GM18870 (cell line): ENCODE measurements around the gene TRAPPC4.
"Not testable (repeated sequence)": the region's sequence is repeated elsewhere in the genome, so short reads cannot be mapped to it uniquely, and the experiment has no call there.

Experiments
- ATAC-seq: cut with Tn5 transposase; IDR thresholded peaks from one replicate; pipeline ENCODE4 v1.9.1; 2021; ENCODE audit warnings: moderate library complexity; ENCODE audit not compliant: unreplicated experiment

The TRAPPC4 gene

DNA sequence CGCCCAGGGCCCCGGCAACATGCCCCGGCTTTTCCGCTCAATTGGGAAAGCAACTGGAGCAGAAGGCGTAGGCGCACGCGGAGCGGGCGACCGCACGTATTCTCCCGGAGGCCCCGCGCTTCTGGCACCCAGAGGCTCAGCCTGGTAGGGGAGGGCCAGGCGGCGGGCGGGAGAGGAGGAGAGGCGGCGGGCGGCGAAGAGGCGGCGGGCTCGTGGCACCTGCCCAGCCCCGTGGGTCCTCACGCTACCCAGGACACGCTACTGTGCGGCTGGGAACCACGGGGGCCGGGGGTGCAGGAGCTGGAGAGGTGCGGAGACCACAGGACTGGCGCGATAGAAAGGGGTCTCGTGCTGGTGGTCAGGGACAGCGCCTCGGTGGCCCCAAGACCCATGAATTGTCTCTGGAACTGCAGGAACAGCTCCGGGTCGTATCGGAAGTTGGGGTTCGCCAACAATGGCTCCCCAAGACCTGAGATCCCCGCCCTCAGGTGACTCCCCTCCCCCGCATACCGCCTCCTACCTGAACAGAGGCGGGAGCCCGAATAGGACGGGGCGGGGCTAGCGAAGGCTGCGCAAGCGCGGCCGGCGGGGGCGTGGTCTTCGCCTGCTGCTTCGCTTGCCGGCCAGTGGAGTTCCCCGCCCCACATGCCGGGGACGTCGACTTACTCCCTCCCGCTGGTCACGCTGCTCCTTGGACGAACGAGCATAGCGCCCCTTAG is 11.9 kb downstream of the TRAPPC4 start, which contains the start of gene SLC37A4:
SLC37A4 (minus strand) TSS at position 549 of the 719 bp plus-strand sequence.
- peak; percentile 85 for ATAC-seq

DNA sequence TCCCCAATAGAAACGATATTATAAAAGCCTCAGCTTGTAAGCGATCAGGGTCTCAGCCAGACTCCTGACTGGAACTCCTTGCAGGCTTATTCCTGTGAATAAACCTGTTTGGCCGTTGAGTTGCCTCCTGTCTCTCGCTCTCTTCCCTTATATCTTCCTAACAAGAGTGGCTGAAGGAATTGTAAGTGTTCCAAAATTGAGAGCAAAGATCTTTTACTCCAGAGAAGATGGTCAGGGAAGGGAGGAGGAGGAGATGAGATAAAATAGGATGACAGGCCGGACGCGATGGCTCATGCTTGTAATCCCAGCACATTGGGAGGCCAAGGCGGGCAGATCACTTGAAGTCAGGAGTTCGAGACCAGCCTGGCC is 13.3 kb downstream of the TRAPPC4 start:
- no peak for ATAC-seq

DNA sequence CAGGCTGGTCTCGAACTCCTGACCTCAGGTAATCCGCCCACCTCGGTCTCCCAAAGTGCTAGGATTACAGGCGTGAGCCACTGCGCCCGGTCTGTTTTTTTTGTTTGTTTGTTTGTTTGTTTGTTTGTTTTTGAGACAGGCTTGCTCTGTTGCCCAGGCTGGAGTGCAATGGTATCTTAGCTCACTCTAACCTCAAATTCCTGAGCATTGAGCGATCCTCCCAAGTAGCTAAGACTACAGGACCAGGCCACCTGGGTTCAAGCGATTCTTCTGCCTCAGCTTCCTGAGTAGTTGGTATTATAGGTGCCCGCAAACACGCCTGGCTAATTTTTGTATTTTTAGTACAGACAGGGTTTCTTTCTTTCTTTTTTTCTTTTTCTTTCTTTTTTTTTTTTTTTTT is 14.9 kb downstream of the TRAPPC4 start:
- not testable (repeated sequence) for ATAC-seq

DNA sequence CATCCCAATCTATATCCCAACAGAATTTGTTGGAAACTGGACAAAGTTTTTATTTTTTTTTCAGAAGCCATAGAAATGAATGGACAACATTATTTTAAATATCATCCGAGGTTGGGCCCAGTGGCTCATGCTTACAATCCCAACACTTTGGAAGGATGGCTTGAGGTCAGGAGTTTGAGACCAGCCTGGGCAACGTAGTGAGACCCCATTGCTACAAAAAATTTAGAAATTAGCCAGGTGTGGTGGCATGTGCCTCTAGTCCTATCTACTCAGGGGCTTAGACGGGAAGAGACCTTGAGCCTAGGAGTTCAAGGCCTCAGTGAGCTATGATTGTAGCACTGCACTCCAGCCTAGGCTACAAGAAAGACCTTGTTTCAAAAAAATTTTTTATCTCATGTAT is 16.2 kb downstream of the TRAPPC4 start:
- no peak for ATAC-seq

DNA sequence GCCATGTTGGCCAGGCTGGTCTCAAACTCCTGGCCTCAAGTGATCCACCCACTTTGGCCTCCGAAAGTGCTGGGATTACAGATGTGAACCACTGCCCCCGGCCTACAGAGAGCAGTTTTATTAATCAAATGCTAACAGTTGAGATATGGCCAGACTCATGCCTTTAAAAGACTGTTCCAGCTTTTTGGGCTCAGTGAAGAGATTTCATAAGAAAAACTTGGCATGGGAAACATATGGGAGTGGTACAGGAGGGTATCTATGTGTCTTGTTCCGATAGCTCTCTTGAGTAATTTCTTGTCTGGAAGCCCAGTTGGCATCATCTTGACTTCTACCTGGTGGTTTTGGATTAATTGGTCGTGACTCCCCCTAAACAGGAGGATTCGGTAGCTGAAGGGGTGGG is 20.3 kb downstream of the TRAPPC4 start:
- no peak for ATAC-seq

DNA sequence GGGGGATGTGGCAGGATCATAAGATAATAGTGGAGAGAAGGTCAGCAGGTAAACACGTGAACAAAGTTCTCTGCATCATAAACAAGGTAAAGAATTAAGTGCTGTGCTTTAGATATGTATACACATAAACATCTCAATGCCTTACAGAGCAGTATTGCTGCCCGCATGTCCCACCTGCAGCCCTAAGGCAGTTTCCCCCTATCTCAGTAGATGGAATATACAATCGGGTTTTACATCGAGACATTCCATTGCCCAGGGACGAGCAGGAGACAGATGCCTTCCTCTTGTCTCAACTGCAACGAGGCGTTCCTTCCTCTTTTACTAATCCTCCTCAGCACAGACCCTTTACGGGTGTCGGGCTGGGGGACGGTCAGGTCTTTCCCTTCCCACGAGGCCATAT is 20.9 kb downstream of the TRAPPC4 start:
- not testable (repeated sequence) for ATAC-seq

DNA sequence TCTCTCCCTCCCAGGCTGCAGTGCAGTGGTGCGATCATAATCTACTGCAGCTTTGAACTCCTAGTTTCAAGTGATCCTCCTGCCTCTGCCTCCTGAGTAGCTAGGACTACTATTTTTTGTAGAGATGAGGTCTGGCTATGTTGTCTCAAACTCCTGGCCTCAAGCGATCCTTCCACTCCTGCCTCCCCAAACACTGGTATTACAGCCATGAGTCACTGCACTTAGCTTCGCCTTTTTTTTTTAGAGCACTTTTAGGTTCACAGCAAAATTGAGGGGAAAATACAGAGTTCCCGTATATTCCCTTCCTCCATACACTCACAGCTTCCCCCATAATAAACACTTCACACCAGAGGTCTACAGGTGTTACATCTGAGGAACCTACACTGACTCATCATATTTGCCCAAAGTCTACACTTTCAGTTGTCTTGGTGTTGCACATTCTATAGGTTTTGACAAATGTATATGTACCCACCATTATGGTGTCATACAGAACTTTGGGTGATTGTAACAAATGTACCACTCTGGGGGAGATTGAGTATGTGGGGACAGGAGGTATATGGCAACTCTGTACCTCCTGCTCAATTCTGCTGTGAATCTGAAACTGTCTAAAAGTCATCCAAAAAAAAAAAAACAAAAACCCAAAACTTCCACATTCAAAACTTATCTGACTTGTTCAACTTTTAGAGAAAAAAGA is 23.4 kb downstream of the TRAPPC4 start:
- no peak for ATAC-seq

DNA sequence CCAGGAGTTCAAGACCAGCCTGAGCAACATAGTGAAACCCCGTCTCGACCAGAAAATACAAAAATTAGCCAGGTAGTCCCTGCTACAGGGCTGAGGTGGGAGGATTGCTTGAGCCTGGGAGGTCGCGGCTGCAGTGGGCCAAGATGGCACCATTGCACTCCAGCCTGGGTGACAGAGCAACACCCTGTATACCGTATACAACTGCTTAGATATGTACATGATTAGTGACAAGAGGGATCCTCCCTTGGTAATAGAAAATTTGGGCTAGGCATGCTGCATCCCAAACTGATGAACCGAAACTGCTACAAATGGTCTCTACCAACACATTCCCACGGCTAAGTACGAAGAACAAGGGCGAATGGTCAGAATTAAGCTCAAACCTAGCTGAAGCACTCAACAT is 24.4 kb downstream of the TRAPPC4 start:
- ATAC-seq, result no peak

DNA sequence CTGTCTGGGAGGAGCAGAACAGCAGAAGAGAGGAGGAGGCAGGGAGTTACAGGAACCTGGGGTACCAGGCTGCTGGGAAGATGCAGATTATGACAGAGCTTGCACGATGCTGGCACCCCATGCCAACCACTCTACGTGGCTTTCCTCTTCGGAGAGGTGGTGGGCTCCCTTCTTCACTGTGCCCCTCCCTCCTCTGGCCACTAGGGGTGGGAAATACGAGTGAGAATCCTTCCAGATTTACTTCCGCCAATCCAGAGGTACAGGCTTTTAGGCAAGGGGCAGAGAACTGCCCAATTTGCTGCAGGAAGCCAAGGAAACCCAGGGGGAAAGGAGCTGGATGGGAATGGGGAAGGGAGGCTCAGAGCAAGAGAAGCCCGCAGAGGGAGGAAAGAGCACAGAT is 26.1 kb downstream of the TRAPPC4 start:
- no peak for ATAC-seq

DNA sequence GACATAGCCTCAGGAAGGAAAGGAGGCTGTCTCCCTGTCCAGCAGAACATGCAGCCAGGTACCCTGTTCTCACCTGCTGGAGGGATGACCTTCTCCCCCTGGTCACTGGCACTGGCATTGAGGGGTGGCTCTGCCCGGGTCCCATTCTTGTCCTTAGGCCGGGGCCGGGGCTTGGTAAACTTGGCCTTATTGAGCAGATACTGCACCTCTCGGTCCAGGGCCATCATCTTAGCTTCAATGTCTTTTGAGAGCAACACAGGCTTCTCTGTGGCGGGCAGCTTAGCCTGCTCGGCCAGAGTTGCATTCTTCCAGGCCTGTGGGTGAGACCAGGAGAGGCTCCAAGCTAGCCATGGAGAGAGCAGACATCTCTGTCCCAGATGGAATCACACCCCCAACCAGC is 27.9 kb downstream of the TRAPPC4 start:
- no peak for ATAC-seq

DNA sequence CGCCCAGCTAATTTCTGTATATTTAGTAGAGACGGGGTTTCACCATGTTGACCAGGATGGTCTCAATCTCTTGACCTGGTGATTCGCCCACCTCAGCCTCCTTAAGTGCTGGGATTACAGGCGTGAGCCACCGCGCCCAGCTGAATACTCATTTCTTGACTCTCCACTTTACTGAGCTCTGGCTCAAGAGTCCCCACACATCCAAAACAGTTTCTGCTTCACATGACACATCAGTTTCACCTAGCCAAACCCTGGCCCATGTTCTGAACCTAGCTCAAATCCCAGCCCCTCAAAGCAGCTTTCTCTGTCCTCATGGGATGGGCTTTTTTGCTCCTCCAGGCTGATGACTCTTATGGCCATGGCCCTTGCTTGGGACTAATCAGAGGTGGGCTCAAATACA is 28.6 kb downstream of the TRAPPC4 start:
- ATAC-seq, result no peak

DNA sequence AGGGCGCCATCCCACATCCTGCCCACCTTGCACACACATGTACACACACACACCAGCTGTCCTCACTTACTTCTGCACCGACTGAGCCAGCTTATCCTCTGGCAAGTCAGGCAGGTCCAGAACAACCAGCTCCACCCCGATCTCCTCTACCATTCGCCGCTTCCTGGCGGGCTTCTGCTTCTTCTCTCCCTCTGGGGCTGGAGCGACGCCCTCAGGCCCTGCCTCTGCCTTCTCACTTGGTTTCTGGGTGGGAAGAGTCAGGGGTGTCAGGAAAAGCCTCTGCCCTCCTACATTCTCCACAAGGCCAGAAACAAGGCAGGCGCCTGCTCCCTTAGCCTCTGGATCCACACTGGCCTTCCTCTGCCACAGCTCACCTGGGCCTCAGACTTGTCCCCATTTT is 30.1 kb downstream of the TRAPPC4 start:
- ATAC-seq, result no peak

DNA sequence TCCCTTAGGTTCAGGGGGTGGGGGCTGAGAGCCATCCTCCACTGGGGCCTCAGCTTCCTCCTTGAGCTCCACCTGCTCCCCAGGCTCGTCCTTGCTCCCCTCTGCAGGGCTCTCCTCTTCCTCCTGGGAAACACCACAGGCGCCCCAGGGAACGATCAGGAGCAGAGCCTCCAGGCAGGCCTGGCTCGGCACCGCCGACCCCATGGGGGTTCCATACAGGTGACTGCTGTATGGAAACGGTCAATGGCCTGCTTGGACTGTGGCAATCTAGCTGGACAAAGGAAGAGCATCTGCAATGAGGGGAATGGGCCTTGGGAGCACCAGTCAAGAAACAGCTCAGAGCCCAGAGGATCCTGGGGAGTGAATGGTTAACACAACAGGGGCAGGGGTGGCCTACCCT is 30.5 kb downstream of the TRAPPC4 start:
- ATAC-seq, result no peak

DNA sequence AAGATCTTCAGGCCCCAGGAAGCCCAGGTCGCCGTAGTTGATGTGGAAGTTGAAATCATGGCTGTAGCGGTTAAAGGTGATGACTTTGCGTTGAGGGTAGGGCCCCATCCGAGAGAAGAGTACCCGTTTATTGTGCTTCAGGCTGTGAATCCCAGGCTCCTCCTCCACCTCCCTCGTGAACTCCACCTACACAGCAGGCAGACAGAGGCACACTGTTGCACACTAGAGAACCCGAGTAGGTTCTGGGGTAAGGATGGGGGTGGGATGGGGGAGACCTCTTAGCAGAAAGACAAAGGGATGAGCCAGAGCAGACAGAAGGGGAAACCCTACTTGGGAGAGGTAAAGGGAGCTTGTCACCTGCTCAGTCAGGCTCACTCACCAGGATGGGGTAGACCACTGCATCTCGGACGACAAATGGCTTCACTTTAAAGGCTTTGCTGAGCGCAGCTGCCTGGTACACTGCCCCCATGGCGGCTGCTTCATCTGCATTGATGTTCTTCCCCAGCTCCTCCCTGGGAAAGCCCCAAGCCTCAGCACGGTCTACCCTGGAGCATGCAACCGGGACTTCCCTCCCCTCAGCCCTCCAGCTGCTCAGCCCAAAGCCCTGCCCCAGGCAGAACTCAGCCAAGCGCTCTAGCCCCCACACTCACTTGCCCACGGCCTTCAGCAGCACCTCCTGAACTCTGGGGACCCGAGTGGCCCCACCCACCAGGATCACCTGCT is 33.0 kb downstream of the TRAPPC4 start:
- ATAC-seq, result no peak

DNA sequence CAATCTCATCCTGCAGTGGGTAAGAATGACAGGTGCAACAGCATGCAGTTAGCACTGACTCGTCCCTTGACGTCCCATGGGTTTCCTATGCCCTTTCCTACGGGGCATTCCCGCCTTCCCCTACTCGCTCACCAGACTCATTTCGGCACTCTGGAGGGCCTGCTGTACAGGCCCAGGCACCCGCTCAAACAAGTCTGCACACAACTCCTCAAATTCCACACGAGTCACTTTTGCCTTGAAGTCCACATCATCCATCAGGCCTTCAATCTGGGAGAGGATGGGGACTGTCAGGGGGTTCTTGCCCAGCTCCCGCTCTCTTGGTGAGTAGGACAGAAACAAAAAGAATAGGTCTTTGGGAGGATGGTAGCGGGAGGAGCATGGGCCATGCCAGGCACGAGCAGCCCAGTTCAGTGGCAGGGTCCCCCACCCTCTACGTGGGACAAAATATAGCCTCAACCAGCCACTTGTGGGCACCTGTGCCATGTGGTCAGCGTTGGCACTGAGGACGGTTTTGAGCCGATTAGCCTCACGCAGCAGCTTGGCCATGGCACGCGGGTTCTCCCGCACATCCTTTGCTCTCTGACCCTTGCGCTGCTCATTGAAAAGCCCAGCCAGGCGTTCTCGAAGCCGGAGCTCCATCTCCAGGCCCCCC is 33.7 kb downstream of the TRAPPC4 start:
- ATAC-seq, result no peak

DNA sequence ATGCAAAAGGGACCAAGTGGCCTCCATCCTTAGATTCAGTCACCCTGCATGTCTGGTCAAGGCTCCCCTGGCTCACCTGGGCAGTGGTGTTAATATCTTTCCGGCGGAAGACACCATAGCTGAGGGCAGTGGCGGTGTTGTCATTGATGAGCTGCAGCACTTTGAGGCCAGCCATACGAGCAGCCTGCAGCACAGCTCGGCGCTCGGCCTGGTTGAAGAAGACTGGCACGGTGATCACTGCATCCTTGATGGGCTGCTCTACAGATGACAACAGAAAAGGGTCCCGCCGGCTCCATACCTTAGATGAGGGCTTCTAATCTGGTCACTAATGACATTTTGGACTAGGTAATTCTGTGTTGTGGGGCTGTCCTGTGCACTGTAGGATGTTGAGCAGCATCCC is 35.9 kb downstream of the TRAPPC4 start:
- ATAC-seq, result no peak

DNA sequence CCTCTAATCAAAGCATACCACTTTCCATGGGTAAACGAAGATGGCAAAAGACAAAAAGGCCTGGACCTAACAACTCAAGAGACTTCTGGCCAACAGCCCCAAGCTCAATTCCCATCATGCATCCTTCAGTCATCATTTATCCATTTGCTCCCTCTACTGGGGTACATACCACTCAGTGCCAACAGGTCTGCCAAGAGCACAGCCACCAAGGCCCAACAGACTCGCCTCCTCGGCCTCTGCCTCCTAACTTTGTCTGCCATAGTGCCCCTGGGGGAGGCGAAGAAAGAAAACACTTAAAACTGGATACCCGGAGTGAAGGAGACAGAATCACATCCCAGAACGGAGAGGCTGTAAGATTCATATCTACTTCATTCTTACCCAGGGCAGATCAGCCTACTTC is 37.3 kb downstream of the TRAPPC4 start:
- ATAC-seq, result no peak

DNA sequence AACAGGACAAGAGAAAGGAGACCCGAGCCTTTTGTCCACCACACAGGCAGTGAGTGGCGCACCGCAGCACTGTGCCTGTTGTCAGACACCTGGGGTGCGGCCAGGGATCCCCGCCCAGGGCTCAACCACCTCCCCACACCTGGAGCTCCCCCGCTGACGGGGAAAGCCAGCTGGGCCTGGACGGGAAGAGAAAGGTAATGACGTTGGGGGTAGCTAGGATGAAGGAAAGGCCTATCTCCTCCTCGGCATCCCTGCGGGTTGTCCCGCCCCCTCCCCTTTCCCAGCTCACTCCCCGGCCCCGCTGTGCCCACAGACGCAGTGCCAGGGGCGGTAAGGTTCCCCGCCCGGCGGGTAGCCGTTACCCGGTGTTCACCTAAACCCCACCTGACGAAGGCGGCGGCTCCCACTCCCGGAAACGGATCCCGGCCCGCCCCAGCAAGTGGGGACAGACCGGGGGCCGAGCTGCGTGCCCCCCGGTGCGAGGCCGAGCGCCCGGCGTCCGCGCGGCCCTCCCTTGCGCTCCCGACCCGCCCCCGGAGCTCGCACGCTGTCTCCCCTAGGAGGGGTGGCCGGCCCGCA is 37.9 kb downstream of the TRAPPC4 start:
- peak; percentile 3 for ATAC-seq

DNA sequence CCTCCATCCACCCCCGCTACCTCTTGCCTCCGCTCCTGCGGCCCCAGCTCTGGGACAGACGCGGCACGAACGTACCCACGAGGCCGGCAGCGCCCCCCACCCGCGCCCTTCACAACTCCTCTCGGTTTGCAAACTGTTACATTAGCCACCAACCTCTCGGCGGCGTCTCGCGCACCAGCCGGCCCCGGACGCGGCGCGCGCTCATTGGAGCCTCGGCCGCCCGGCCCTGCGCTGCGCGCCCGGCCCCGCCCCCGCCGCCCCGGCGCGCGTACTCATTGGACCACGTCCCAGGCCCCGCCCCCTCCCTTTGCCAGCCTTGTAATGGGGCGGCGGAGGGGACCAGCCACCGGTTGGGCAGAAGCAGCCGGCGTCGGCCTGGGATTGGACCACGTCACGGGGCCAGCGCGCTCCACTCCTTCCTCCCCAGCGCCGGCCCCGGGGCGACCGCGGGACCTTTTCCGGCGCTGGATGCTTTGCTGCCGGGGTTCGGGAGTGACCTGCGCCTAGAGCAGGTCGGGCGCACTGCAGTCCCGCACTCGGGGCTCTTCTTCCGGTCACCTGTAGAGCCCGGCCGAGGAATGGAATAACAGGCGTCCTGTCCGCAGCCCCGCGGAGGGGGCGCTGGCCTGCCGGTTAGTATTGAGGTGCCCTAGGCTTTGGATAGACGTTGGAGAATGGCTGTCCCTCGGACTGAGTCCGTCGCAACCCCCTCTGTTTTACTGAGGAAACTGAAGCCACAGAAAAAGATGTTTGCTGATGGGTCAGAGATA is 38.6 kb downstream of the TRAPPC4 start, which contains the start of gene HYOU1:
HYOU1 (minus strand) TSS at position 206 of the 770 bp plus-strand sequence. CDS start 1,045 bp downstream, outside the sequence.
- peak; percentile 74 for ATAC-seq

DNA sequence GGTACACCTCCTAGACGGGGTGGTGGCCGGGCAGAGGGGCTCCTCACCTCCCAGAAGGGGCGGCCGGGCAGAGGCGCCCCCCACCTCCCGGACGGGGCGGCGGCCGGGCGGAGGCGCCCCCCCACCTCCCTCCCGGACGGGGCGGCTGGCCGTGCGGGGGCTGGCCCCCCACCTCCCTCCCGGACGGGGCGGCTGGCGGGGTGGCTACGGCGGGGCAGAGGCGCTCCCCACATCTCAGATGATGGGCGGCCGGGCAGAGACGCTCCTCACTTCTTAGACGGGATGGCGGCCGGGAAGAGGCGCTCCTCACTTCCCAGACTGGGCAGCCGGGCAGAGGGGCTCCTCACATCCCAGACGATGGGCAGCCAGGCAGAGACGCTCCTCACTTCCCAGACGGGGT is 40.6 kb downstream of the TRAPPC4 start:
- not testable (repeated sequence) for ATAC-seq
